Sigmoid colon (tissue), 7 donors: ENCODE measurements around the gene VAV1. TPM values are rescaled to one million over a fixed set of nuclear protein-coding genes. Genes with fewer than 3 reads are reported as not detected.
A peak's percentile ranks its signal among the peaks of the same experiment; 100 is the strongest.
"Not testable (repeated sequence)": the region's sequence is repeated elsewhere in the genome, so short reads cannot be mapped to it uniquely, and the experiment has no call there.

Source experiments
- DNase-seq: peaks from one replicate; pipeline ENCODE4 v3.0.0-alpha.2; 2019
- H3K27ac ChIP-seq, 4 donors: fragments of 200-600 bp; sonication (generic); one replicate each; pipeline ENCODE4 v1.5.1; 2016 to 2019; ENCODE audit warnings: mild to moderate bottlenecking in 1 of 4
- H3K27me3 ChIP-seq, 3 donors: fragments of 200-600 bp; sonication (generic); one replicate each; pipeline ENCODE4 v1.5.1; 2019; ENCODE audit warnings: mild to moderate bottlenecking in 1 of 3
- H3K36me3 ChIP-seq, 4 donors: fragments of 200-600 bp; sonication (generic); one replicate each; pipeline ENCODE4 v1.5.1; 2016 to 2019
- H3K4me1 ChIP-seq, 4 donors: fragments of 200-600 bp; sonication (generic); one replicate each; pipeline ENCODE4 v1.5.1; 2017 to 2019
- H3K4me3 ChIP-seq, 4 donors: fragments of 200-600 bp; sonication (generic); one replicate each; pipeline ENCODE4 v1.5.1; 2017 to 2019; ENCODE audit warnings: mild to moderate bottlenecking in 2 of 4, moderate library complexity in 1 of 4
- H3K9me3 ChIP-seq, 4 donors: fragments of 200-600 bp in 3 of 4; sonication (generic) in 3 of 4; one replicate each; pipeline versions ENCODE4 v1.5.1 to v1.6.1; 2013 to 2019
- EP300 ChIP-seq, 4 donors: sonication (generic); formaldehyde crosslinking; IDR thresholded peaks; one replicate each; pipeline ENCODE4 v1.6.1; 2017; ENCODE audit warnings: antibody characterized with exemption in 4 of 4
- POLR2A ChIP-seq, 2 donors: fragments of 450-650 bp; IDR thresholded peaks; one replicate each; pipeline ENCODE4 v1.6.1; 2016; ENCODE audit warnings: antibody characterized with exemption in 2 of 2, mild to moderate bottlenecking in 2 of 2, moderate library complexity in 2 of 2
- POLR2AphosphoS5 ChIP-seq, 4 donors: sonication (generic); formaldehyde crosslinking; IDR thresholded peaks; one replicate each; pipeline ENCODE4 v1.6.1; 2017; ENCODE audit warnings: antibody characterized with exemption in 4 of 4
- WGBS, 2 donors: extraction: QIAGEN DNeasy Blood & Tissue Kit; methylation state at CpG; one replicate each; pipeline ENCODE4 v1.1.7; 2013; 5-methylcytosine and 5-hydroxymethylcytosine counted together
- intact Hi-C: fragments of 100-400 bp; cut with DNase I; formaldehyde crosslinking; loops from one replicate; pipeline ENCODE4 v1.15.1; 2023
- polyA plus RNA-seq, 3 donors: library from polyadenylated mRNA; stranded (reverse); fragments of 200-250 nt; gene quantifications; one replicate each; pipeline ENCODE4 v1.2.3, GENCODE V29; 2013
- total RNA-seq, 4 donors: library from RNA; depleted of rRNA; stranded (reverse); fragments of >200 nt; gene quantifications; one replicate each; pipeline ENCODE4 v1.1.0, GENCODE V29; 2016
- TF ChIP-seq, protein P1 (sequence below), 4 experiments: fragments of 450-650 bp in 3 of 4; fragments of 200-600 bp in 1 of 4; IDR thresholded peaks; one replicate each; pipeline ENCODE4 v1.5.1; 2016 to 2019; ENCODE audit warnings: antibody characterized with exemption in 4 of 4, mild to moderate bottlenecking in 3 of 4, moderate library complexity in 2 of 4
- donor health status: healthy with polysubstance abuse.
- donor health status: Bipolar disorder and iron deficiency.
- donor health status: healthy.

Gene VAV1
- total and polyA plus RNA-seq, 7 donors = 2.4 to 18.9 (median 4.1) TPM

GRCh38 chr19:6760606-6761005 lies 11.9 kb upstream of the VAV1 start:
- H3K27ac ChIP-seq = no peak overlapping the region
- no peak for DNase-seq
- H3K9me3 ChIP-seq = no peaks in the 10 kb centered on the region
- 96 to 97% methylated on average over 17 of the region's 17 CpGs for WGBS, 2 donors
- TF ChIP-seq POLR2AphosphoS5 (IDR thresholded peaks at IDR 0.05) = no peak
- no peaks in the 10 kb centered on the region for H3K4me1 ChIP-seq
- peaks cover 0 to 17% (median 6%) of the 10 kb centered on the region in 3 donors for H3K27me3 ChIP-seq
- H3K36me3 ChIP-seq = no peaks in the 10 kb centered on the region
- intact Hi-C loops = no loop called here
- no peak overlapping the region for H3K4me3 ChIP-seq

GRCh38 chr19:6761053-6761676 lies 11.3 kb upstream of the VAV1 start:
- Histone ChIP-seq H3K36me3 (no peaks in the 10 kb centered on the region), H3K27me3 (peaks cover 5 to 23% (median 12%) of the 10 kb centered on the region in 3 donors), H3K4me3 (no peak overlapping the region), H3K4me1 (no peaks in the 10 kb centered on the region), H3K9me3 (no peaks in the 10 kb centered on the region), H3K27ac (no peak overlapping the region)
- DNase-seq = no peak
- TF ChIP-seq, protein P1, sequence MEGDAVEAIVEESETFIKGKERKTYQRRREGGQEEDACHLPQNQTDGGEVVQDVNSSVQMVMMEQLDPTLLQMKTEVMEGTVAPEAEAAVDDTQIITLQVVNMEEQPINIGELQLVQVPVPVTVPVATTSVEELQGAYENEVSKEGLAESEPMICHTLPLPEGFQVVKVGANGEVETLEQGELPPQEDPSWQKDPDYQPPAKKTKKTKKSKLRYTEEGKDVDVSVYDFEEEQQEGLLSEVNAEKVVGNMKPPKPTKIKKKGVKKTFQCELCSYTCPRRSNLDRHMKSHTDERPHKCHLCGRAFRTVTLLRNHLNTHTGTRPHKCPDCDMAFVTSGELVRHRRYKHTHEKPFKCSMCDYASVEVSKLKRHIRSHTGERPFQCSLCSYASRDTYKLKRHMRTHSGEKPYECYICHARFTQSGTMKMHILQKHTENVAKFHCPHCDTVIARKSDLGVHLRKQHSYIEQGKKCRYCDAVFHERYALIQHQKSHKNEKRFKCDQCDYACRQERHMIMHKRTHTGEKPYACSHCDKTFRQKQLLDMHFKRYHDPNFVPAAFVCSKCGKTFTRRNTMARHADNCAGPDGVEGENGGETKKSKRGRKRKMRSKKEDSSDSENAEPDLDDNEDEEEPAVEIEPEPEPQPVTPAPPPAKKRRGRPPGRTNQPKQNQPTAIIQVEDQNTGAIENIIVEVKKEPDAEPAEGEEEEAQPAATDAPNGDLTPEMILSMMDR (IDR thresholded peaks at IDR 0.05) = no peak
- no peak for TF ChIP-seq POLR2A (IDR thresholded peaks at IDR 0.05)
- TF ChIP-seq EP300 (IDR thresholded peaks at IDR 0.05) = no peak
- no peak for TF ChIP-seq POLR2AphosphoS5 (IDR thresholded peaks at IDR 0.05)
- intact Hi-C loops = no loop called here
- 82 to 83% methylated on average over 4 of the region's 4 CpGs for WGBS, 2 donors

DNA sequence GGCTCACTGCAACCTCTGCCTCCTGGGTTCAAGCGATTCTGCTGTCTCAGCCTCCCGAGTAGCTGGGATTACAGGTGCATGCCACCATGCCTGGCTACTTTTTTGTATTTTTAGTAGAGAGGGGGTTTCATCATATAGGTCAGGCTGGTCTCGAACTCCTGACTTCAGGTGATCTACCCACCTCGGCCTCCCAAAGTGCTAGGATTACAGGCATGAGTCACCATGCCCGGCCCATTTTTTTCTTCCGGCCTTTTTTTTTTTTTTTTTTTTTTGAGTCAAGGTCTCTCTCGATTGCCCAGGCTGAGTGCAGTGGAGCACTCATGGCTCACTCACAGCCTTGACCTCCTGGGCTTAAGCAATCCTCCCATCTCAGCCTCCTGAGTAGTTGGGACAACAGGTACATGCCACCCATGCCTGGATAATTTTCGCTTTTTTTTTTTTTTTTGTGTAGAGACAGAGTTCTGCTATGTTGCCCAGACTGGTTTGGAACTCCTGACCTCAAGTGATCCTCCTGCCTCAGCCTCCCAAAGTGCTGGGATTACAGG lies 10.2 kb upstream of the VAV1 start:
- 81 to 91% methylated on average over 8 of the region's 8 CpGs for WGBS, 2 donors
- H3K4me1 ChIP-seq, H3K36me3 ChIP-seq, DNase-seq, H3K27ac ChIP-seq, H3K4me3 ChIP-seq, H3K9me3 ChIP-seq, intact Hi-C loops: not testable (repeated sequence)
- H3K27me3 ChIP-seq = peaks cover 15 to 35% (median 23%) of the 10 kb centered on the region in 3 donors

DNA sequence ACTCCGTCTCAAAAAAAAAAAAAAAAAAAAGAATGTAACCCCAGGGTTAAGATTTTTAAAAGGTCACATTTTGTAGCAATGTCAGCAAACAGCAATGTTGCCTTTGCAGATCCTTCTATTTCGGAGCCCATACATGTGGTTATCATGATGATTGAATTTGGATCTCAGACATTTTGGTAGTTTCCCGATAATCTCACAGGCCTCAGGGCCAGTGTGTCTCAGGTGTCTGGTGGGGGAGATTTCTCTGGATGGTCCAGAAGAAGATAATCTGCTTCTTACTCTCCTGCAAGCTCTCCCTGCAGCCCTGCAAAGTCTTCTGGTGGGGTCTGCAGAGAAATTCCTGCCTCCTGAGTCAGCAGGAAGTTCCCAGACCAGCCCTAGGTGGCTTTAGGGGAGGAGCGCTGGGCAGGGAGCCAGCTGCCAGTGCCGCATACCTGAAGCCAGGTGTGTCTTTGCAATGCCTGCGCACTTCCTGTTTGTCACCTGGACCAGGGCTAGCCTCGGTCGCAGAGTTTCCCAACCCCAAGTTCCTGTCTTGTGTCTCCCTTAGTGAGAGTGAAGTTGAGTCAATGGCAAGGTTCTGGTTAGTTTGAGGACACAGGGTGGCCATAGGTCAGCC lies 6.7 kb upstream of the VAV1 start:
- WGBS, 2 donors = 17 to 38% methylated on average over 8 of the region's 8 CpGs
- Histone ChIP-seq H3K27me3 (peaks cover 20 to 46% (median 41%) of the 10 kb centered on the region in 3 donors), H3K36me3 (no peaks in the 10 kb centered on the region), H3K9me3 (no peaks in the 10 kb centered on the region), H3K4me3 (no peak overlapping the region), H3K27ac (peak overlapping the region in 2 of 4 donors; percentile 1 to 24), H3K4me1 (peaks cover 0 to 11% (median 10%) of the 10 kb centered on the region in 4 donors)
- intact Hi-C loops = no loop called here
- no peak for DNase-seq
- no peak for TF ChIP-seq EP300 (IDR thresholded peaks at IDR 0.05)
- peak in 1 of 2 donors; percentile 57 for TF ChIP-seq POLR2A (IDR thresholded peaks at IDR 0.05)
- peak in 1 of 4 donors; percentile 18 for TF ChIP-seq POLR2AphosphoS5 (IDR thresholded peaks at IDR 0.05)

- TF ChIP-seq POLR2AphosphoS5 (IDR thresholded peaks at IDR 0.05) (no peak), POLR2A (IDR thresholded peaks at IDR 0.05) (no peak), EP300 (IDR thresholded peaks at IDR 0.05) (no peak)
- TF ChIP-seq, protein P1 (IDR thresholded peaks at IDR 0.05) = no peak
- intact Hi-C loops = no loop called here
- H3K4me3 ChIP-seq = peak overlapping the region in 1 of 4 donors; percentile 26
- WGBS, 2 donors = 7 to 39% methylated on average over 16 of the region's 16 CpGs
- peaks cover 0 to 11% (median 10%) of the 10 kb centered on the region in 4 donors for H3K4me1 ChIP-seq
- H3K27ac ChIP-seq = peak overlapping the region in 2 of 4 donors; percentile 1 to 24
- H3K27me3 ChIP-seq = peaks cover 20 to 46% (median 41%) of the 10 kb centered on the region in 3 donors
- no peaks in the 10 kb centered on the region for H3K9me3 ChIP-seq
- no peak for DNase-seq
- H3K36me3 ChIP-seq = no peaks in the 10 kb centered on the region
Measured at GRCh38 chr19:6766357-6767080, 6.0 kb upstream of the VAV1 start.

- Histone ChIP-seq H3K4me3 (peak overlapping the region in 3 of 4 donors; percentile 9 to 28 (median 26)), H3K4me1 (peaks cover 0 to 11% (median 10%) of the 10 kb centered on the region in 4 donors), H3K27ac (no peak overlapping the region), H3K36me3 (no peaks in the 10 kb centered on the region), H3K27me3 (peaks cover 20 to 50% (median 41%) of the 10 kb centered on the region in 3 donors), H3K9me3 (no peaks in the 10 kb centered on the region)
- 1% methylated on average over 15 of the region's 15 CpGs for WGBS, 2 donors
- DNase-seq = no peak
- intact Hi-C loops = no loop called here
- TF ChIP-seq POLR2AphosphoS5 (IDR thresholded peaks at IDR 0.05) (no peak), EP300 (IDR thresholded peaks at IDR 0.05) (no peak), POLR2A (IDR thresholded peaks at IDR 0.05) (no peak)
- TF ChIP-seq, protein P1 (IDR thresholded peaks at IDR 0.05) = no peak
Measured at GRCh38 chr19:6767081-6767356, 5.5 kb upstream of the VAV1 start.
